Measurements from ENCODE around the gene RPTOR.

RPTOR gene

DNA sequence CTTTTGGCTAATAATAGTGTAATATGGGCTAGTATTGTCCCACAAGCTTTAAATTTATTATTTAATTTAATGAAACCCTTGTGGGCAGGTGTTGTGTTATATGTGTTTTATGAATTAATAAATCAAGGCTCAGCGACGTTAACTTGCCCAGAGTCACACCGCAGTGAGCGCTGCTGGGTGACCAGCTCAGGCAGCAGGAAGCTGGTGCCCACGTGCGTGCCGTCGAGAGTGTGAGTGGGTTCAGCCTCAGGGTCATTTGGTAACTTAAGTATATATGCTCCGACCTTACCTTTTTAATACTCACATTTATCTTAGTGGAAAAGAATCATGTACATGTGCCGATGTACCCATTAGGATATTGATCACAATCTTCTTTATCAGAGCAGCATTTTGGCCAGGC lies 309.6 kb downstream of the RPTOR start (continued):
- TF ChIP-seq ZNF174 (tag by site-specific recombination; IDR thresholded peaks at IDR 0.05): no peak
- TF ChIP-seq, protein P1, sequence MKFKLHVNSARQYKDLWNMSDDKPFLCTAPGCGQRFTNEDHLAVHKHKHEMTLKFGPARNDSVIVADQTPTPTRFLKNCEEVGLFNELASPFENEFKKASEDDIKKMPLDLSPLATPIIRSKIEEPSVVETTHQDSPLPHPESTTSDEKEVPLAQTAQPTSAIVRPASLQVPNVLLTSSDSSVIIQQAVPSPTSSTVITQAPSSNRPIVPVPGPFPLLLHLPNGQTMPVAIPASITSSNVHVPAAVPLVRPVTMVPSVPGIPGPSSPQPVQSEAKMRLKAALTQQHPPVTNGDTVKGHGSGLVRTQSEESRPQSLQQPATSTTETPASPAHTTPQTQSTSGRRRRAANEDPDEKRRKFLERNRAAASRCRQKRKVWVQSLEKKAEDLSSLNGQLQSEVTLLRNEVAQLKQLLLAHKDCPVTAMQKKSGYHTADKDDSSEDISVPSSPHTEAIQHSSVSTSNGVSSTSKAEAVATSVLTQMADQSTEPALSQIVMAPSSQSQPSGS (tag by site-specific recombination; IDR thresholded peaks at IDR 0.05; ENCODE audit: low read depth): no peak
- no peak for TF ChIP-seq ZXDB (tag by site-specific recombination; IDR thresholded peaks at IDR 0.05)

GRCh38 chr17:80855196-80855947 lies 310.7 kb downstream of the RPTOR start:
- CTCF ChIA-PET: interaction anchor here (0.6 to 2.1 kb wide), 4 partner anchors 10 to 205 kb away, joined by 3 to 11 read pairs (median 3); no protein-coding TSS in a partner anchor
- peaks cover 6% of the 10 kb centered on the region; the same call in 1 of the 2 replicates for H3K4me1 ChIP-seq (ENCODE audit: control insufficient read depth, insufficient read depth, low read length)
- POLR2A ChIA-PET: interaction anchor here (0.8 to 1.1 kb wide), 2 partner anchors 10 to 22 kb away, joined by 3 to 4 read pairs; no protein-coding TSS in a partner anchor
- no peaks in the 10 kb centered on the region for H3K9me3 ChIP-seq (ENCODE audit: control insufficient read depth, insufficient read depth, low read depth, low read length)
- TF ChIP-seq ZNF394 (tag by site-specific recombination; IDR thresholded peaks at IDR 0.05; ENCODE audit: borderline replicate concordance) (no peak), TCF7L2 (IDR thresholded peaks at IDR 0.05; ENCODE audit: borderline replicate concordance, low read depth, low read length) (no peak), ZNF488 (tag by site-specific recombination; IDR thresholded peaks at IDR 0.05) (no peak), WT1 (tag by site-specific recombination; IDR thresholded peaks at IDR 0.05) (no peak), YY1 (tag by site-specific recombination; IDR thresholded peaks at IDR 0.05) (no peak), ZNF785 (tag by site-specific recombination; IDR thresholded peaks at IDR 0.05) (no peak), KLF1 (tag by site-specific recombination; IDR thresholded peaks at IDR 0.05) (no peak), ZBTB17 (tag by site-specific recombination; IDR thresholded peaks at IDR 0.05) (no peak), ZNF391 (tag by site-specific recombination; IDR thresholded peaks at IDR 0.05; ENCODE audit: borderline replicate concordance, low read depth) (no peak), YY2 (tag by site-specific recombination; IDR thresholded peaks at IDR 0.05) (no peak), ZSCAN30 (tag by site-specific recombination; IDR thresholded peaks at IDR 0.05) (no peak), ZNF292 (tag by site-specific recombination; IDR thresholded peaks at IDR 0.05; ENCODE audit: borderline replicate concordance, low read depth) (no peak), HOXD13 (CRISPR knock-in tag; IDR thresholded peaks at IDR 0.05; ENCODE audit: borderline replicate concordance) (no peak)
- H3K36me3 ChIP-seq (ENCODE audit: control insufficient read depth in 2 of 2, insufficient read depth in 1 of 2, low read length in 2 of 2): peaks cover 0 to 24% of the 10 kb centered on the region in 2 experiments; a peak in 2 of 3 replicates
- H3K27ac ChIP-seq (ENCODE audit: extremely low read depth, low read depth, low read length): 0 out of 2 replicates have a peak overlapping the region, but pooled peaks have one; percentile 10
- H3K4me3 ChIP-seq (ENCODE audit: low read depth, low read length): no peak overlapping the region

GRCh38 chr17:80855948-80856862 lies 311.6 kb downstream of the RPTOR start:
- POLR2A ChIA-PET: no interaction called here
- H3K4me3 ChIP-seq (ENCODE audit: low read depth, low read length): no peak overlapping the region
- H3K36me3 ChIP-seq (ENCODE audit: control insufficient read depth in 2 of 2, insufficient read depth in 1 of 2, low read length in 2 of 2): peaks cover 0 to 31% of the 10 kb centered on the region in 2 experiments; a peak in 2 of 3 replicates
- H3K4me1 ChIP-seq (ENCODE audit: control insufficient read depth, insufficient read depth, low read length): peaks cover 3% of the 10 kb centered on the region; the same call in 1 of the 2 replicates
- H3K9me3 ChIP-seq (ENCODE audit: control insufficient read depth, insufficient read depth, low read depth, low read length): no peaks in the 10 kb centered on the region
- CTCF ChIA-PET: interaction anchor here (1.1 to 2.1 kb wide), 2 partner anchors 9 to 206 kb away, joined by 3 to 11 read pairs; no protein-coding TSS in a partner anchor
- H3K27ac ChIP-seq (ENCODE audit: extremely low read depth, low read depth, low read length): 0 out of 2 replicates have a peak overlapping the region, but pooled peaks have one; percentile 10
- peak; percentile 49 for TF ChIP-seq ZBTB17 (tag by site-specific recombination; IDR thresholded peaks at IDR 0.05)
- TF ChIP-seq FEZF1 (tag by site-specific recombination; IDR thresholded peaks at IDR 0.05): no peak
- TF ChIP-seq, protein P2, sequence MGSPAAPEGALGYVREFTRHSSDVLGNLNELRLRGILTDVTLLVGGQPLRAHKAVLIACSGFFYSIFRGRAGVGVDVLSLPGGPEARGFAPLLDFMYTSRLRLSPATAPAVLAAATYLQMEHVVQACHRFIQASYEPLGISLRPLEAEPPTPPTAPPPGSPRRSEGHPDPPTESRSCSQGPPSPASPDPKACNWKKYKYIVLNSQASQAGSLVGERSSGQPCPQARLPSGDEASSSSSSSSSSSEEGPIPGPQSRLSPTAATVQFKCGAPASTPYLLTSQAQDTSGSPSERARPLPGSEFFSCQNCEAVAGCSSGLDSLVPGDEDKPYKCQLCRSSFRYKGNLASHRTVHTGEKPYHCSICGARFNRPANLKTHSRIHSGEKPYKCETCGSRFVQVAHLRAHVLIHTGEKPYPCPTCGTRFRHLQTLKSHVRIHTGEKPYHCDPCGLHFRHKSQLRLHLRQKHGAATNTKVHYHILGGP (tag by site-specific recombination; IDR thresholded peaks at IDR 0.05): peak; percentile 66
- TF ChIP-seq, protein P3, sequence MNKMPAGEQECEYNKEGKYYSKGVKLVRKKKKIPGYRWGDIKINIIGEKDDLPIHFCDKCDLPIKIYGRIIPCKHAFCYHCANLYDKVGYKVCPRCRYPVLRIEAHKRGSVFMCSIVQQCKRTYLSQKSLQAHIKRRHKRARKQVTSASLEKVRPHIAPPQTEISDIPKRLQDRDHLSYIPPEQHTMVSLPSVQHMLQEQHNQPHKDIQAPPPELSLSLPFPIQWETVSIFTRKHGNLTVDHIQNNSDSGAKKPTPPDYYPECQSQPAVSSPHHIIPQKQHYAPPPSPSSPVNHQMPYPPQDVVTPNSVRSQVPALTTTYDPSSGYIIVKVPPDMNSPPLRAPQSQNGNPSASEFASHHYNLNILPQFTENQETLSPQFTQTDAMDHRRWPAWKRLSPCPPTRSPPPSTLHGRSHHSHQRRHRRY (tag by site-specific recombination; IDR thresholded peaks at IDR 0.05): no peak
- 0 out of 2 replicates have a peak, but pooled peaks have one; percentile 47 for TF ChIP-seq ZEB2 (tag by site-specific recombination; IDR thresholded peaks at IDR 0.05)
- peak; percentile 57 for TF ChIP-seq ZNF600 (tag by site-specific recombination; IDR thresholded peaks at IDR 0.05)
- TF ChIP-seq ZBTB1 (tag by site-specific recombination; IDR thresholded peaks at IDR 0.05): no peak
- peak; percentile 56; the same call in 1 of the 2 replicates for TF ChIP-seq SP7 (tag by site-specific recombination; IDR thresholded peaks at IDR 0.05)
- TF ChIP-seq ZBTB48 (tag by site-specific recombination; IDR thresholded peaks at IDR 0.05): no peak
- TF ChIP-seq ZNF776 (tag by site-specific recombination; IDR thresholded peaks at IDR 0.05; ENCODE audit: borderline replicate concordance): no peak
